SK-N-SH treated with all-trans-retinoic acid at 6 μM for 48 hours (cell line): ENCODE results near the gene ATP1B1.

Experiments
- ATAC-seq: fragments of 200-7000 bp; cut with Tn5 transposase; 3 replicates; pipeline ENCODE4 v1.9.1; 2020; ENCODE audit warnings: mild to moderate bottlenecking, moderate library complexity
- ARNTL ChIP-seq: fragments of 450-650 bp; formaldehyde crosslinking; IDR thresholded peaks from 2 replicates; pipeline ENCODE4 v1.5.0; 2020; ENCODE audit warnings: low read depth, mild to moderate bottlenecking, moderate library complexity, borderline replicate concordance
- CREB5 ChIP-seq: fragments of 250-450 bp; sonication (Bioruptor Pico); IDR thresholded peaks from 2 replicates; pipeline ENCODE4 v1.5.1; 2020; ENCODE audit warnings: low read depth, mild to moderate bottlenecking, moderate library complexity
- ESRRG ChIP-seq: fragments of 250-450 bp; sonication (Bioruptor Pico); IDR thresholded peaks from 2 replicates; pipeline ENCODE4 v1.6.1; 2021; ENCODE audit warnings: mild to moderate bottlenecking
- ISL1 ChIP-seq: fragments of 250-450 bp; sonication (Bioruptor Pico); IDR thresholded peaks from 2 replicates; pipeline ENCODE4 v2.1.2; 2022; ENCODE audit warnings: mild to moderate bottlenecking, moderate library complexity
- POU6F1 ChIP-seq: fragments of 250-450 bp; sonication (Bioruptor Pico); IDR thresholded peaks from 2 replicates; pipeline ENCODE4 v1.8.0; 2021; ENCODE audit warnings: low read depth, mild to moderate bottlenecking, moderate library complexity, borderline replicate concordance
- PPARA ChIP-seq: fragments of 250-450 bp; sonication (Bioruptor Pico); IDR thresholded peaks from 2 replicates; pipeline ENCODE4 v1.5.0; 2020; ENCODE audit warnings: mild to moderate bottlenecking, borderline replicate concordance
- RARB ChIP-seq: fragments of 250-450 bp; sonication (Bioruptor Pico); IDR thresholded peaks from 2 replicates; pipeline ENCODE4 v1.8.0; 2021; ENCODE audit warnings: mild to moderate bottlenecking, moderate library complexity
- SNAI2 ChIP-seq: fragments of 250-450 bp; sonication (Bioruptor Pico); IDR thresholded peaks from 2 replicates; pipeline ENCODE4 v1.5.0; 2020; ENCODE audit warnings: mild to moderate bottlenecking, moderate library complexity
- TOX ChIP-seq: fragments of 250-450 bp; sonication (Bioruptor Pico); IDR thresholded peaks from 2 replicates; pipeline ENCODE4 v1.8.0; 2021; ENCODE audit warnings: mild to moderate bottlenecking, moderate library complexity, borderline replicate concordance
- TSHZ2 ChIP-seq: fragments of 250-450 bp; sonication (Bioruptor Pico); IDR thresholded peaks from 2 replicates; pipeline ENCODE4 v1.5.0; 2020; ENCODE audit warnings: mild to moderate bottlenecking, moderate library complexity
- ZC3H10 ChIP-seq: fragments of 250-450 bp; sonication (Bioruptor Pico); IDR thresholded peaks from 2 replicates; pipeline ENCODE4 v1.5.1; 2021; ENCODE audit warnings: mild to moderate bottlenecking, moderate library complexity
- ZFP3 ChIP-seq: fragments of 250-450 bp; sonication (Bioruptor Pico); IDR thresholded peaks from 2 replicates; pipeline ENCODE4 v1.5.0; 2020; ENCODE audit warnings: mild to moderate bottlenecking, moderate library complexity
- ZFP30 ChIP-seq: fragments of 450-650 bp; formaldehyde crosslinking; IDR thresholded peaks from 2 replicates; pipeline ENCODE4 v1.5.0; 2022; ENCODE audit warnings: mild to moderate bottlenecking, moderate library complexity
- ZNF565 ChIP-seq: fragments of 450-650 bp; formaldehyde crosslinking; conservative IDR thresholded peaks from 2 replicates; pipeline ENCODE4 v1.5.0; 2020; ENCODE audit warnings: low read depth, mild to moderate bottlenecking, moderate library complexity
- ZNF70 ChIP-seq: fragments of 450-650 bp; formaldehyde crosslinking; IDR thresholded peaks from 2 replicates; pipeline ENCODE4 v1.5.0; 2020; ENCODE audit warnings: mild to moderate bottlenecking, moderate library complexity
- ZNF8 ChIP-seq: fragments of 450-650 bp; formaldehyde crosslinking; IDR thresholded peaks from 2 replicates; pipeline ENCODE4 v1.5.0; 2020; ENCODE audit warnings: mild to moderate bottlenecking, moderate library complexity
- TF ChIP-seq, protein P1 (sequence below): fragments of 250-450 bp; sonication (Bioruptor Pico); IDR thresholded peaks from 2 replicates; pipeline ENCODE4 v1.5.1; 2021; ENCODE audit warnings: mild to moderate bottlenecking, moderate library complexity

ATP1B1 gene

GRCh38 chr1:169132512-169133227, 26.2 kb downstream of the ATP1B1 start:
- no peak for ATAC-seq
- TF ChIP-seq TOX (CRISPR knock-in tag) (no peak), POU6F1 (CRISPR knock-in tag) (no peak), TSHZ2 (no peak), ZNF565 (no peak), CREB5 (CRISPR knock-in tag) (no peak), SNAI2 (CRISPR knock-in tag) (no peak), ARNTL (CRISPR knock-in tag) (no peak), ISL1 (no peak), ZFP3 (CRISPR knock-in tag) (no peak), ZFP30 (no peak), ZC3H10 (CRISPR knock-in tag) (no peak), RARB (CRISPR knock-in tag) (no peak), ZNF70 (CRISPR knock-in tag) (no peak)

DNA sequence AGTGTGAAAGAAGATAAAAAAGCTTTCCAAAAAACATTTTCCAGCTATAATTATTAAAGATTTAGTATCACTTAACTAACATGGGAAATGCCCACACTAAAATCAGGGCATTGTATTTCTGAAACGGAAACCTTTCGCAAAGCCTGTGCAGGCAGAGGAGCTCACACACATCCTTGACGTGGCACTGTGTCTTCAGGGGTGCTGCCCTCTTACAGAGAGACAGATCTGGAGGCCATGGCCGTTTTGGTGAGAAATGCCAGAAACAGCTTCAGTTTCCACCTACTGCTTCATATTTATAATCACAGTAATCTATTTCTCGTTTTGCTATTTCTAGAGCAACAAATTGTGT, 26.7 kb downstream of the ATP1B1 start:
- no peak for TF ChIP-seq POU6F1 (CRISPR knock-in tag)
- no peak for TF ChIP-seq ESRRG (CRISPR knock-in tag)
- no peak for TF ChIP-seq CREB5 (CRISPR knock-in tag)
- no peak for TF ChIP-seq RARB (CRISPR knock-in tag)
- no peak for TF ChIP-seq TSHZ2
- TF ChIP-seq ZFP30 = no peak
- TF ChIP-seq TOX (CRISPR knock-in tag) = no peak
- no peak for TF ChIP-seq PPARA
- TF ChIP-seq, protein P1, sequence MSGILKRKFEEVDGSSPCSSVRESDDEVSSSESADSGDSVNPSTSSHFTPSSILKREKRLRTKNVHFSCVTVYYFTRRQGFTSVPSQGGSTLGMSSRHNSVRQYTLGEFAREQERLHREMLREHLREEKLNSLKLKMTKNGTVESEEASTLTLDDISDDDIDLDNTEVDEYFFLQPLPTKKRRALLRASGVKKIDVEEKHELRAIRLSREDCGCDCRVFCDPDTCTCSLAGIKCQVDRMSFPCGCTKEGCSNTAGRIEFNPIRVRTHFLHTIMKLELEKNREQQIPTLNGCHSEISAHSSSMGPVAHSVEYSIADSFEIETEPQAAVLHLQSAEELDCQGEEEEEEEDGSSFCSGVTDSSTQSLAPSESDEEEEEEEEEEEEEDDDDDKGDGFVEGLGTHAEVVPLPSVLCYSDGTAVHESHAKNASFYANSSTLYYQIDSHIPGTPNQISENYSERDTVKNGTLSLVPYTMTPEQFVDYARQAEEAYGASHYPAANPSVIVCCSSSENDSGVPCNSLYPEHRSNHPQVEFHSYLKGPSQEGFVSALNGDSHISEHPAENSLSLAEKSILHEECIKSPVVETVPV (CRISPR knock-in tag) = no peak
- TF ChIP-seq ZNF70 (CRISPR knock-in tag) = no peak
- TF ChIP-seq ZNF8 (CRISPR knock-in tag) = no peak
- ATAC-seq = no peak
